A673 (cell line): ENCODE measurements around the gene PPP1R14B. TPM values are rescaled to one million over a fixed set of nuclear protein-coding genes. Genes with fewer than 3 reads are reported as not detected.
A peak's percentile ranks its signal among the peaks of the same experiment; 100 is the strongest.

Experiments used
- BruUV-seq: library from RNA; stranded (reverse); fragments of 400-500 nt; replicated peaks from 2 replicates; lab custom pipeline; 2021; lab: Mats Ljungman, UMichigan
- CTCF ChIA-PET: fragments of 300-600 bp; sonication (Branson Sonifier 250); formaldehyde crosslinking; loops from one replicate; lab custom pipeline; 2022; ENCODE audit warnings: antibody characterized with exemption; lab: Charles Lee
- POLR2A ChIA-PET: fragments of 300-600 bp; sonication (Branson Sonifier 250); formaldehyde crosslinking; loops from one replicate; lab custom pipeline; 2022; ENCODE audit warnings: antibody characterized with exemption; ENCODE audit not compliant: low non-redundant PET; lab: Charles Lee
- DNase-seq: peaks from one replicate; pipeline ENCODE4 v3.0.0-alpha.2; 2015; ENCODE audit warnings: low spot score
- H3K27ac ChIP-seq: fragments of 200-600 bp; sonication (generic); 2 replicates; pipeline ENCODE4 v1.5.1; 2016; ENCODE audit warnings: mixed run types, low read depth, mild to moderate bottlenecking, mixed read lengths, antibody characterized with exemption, low read length; ENCODE audit not compliant: poor library complexity, severe bottlenecking
- H3K27me3 ChIP-seq: fragments of 200-600 bp; sonication (generic); replicated peaks from 2 replicates; pipeline ENCODE4 v1.6.1; 2017; ENCODE audit warnings: mixed run types, low read depth, mild to moderate bottlenecking, mixed read lengths, antibody characterized with exemption, low read length; ENCODE audit not compliant: insufficient read depth, poor library complexity
- H3K36me3 ChIP-seq: fragments of 200-600 bp; sonication (generic); 2 replicates; pipeline ENCODE4 v1.6.1; 2016; ENCODE audit warnings: mixed run types, mild to moderate bottlenecking, mixed read lengths, antibody characterized with exemption, low read length; ENCODE audit not compliant: insufficient read depth, poor library complexity, severe bottlenecking
- H3K4me1 ChIP-seq: fragments of 200-600 bp; sonication (generic); 2 replicates; pipeline ENCODE4 v1.6.1; 2017; ENCODE audit warnings: mixed run types, mild to moderate bottlenecking, mixed read lengths, antibody characterized with exemption, low read length; ENCODE audit not compliant: insufficient read depth, poor library complexity, severe bottlenecking
- H3K4me3 ChIP-seq: fragments of 200-600 bp; sonication (generic); 2 replicates; pipeline ENCODE4 v1.5.1; 2016; ENCODE audit warnings: low read depth, mixed run types, mild to moderate bottlenecking, mixed read lengths, low read length; ENCODE audit not compliant: poor library complexity, severe bottlenecking
- H3K9me3 ChIP-seq: fragments of 200-600 bp; sonication (generic); 2 replicates; pipeline ENCODE4 v1.6.1; 2016; ENCODE audit warnings: mixed run types, low read depth, mild to moderate bottlenecking, mixed read lengths, antibody characterized with exemption, low read length; ENCODE audit not compliant: poor library complexity, severe bottlenecking
- EZH2 ChIP-seq: fragments of 200-600 bp; sonication (generic); IDR thresholded peaks from 2 replicates; pipeline ENCODE4 v1.6.1; 2017; ENCODE audit warnings: borderline replicate concordance, low read depth, mild to moderate bottlenecking, mixed read lengths, antibody characterized with exemption, low read length; ENCODE audit not compliant: poor library complexity, severe bottlenecking
- intact Hi-C: fragments of 100-400 bp; cut with micrococcal nuclease; formaldehyde crosslinking; loops from one replicate; pipeline ENCODE4 v1.10.0; 2022; ENCODE audit not compliant: unreplicated experiment
- total RNA-seq: library from RNA; stranded (reverse); gene quantifications from 2 replicates; pipeline ENCODE4 v1.2.3, GENCODE V29; 2021
- TF ChIP-seq, protein P1 (sequence below): fragments of 300-800, 200-600 bp; sonication (generic); conservative IDR thresholded peaks from 2 replicates; pipeline ENCODE4 v1.5.1; 2017; ENCODE audit warnings: low read depth, mild to moderate bottlenecking, antibody characterized with exemption, low read length, moderate library complexity, mixed read lengths

PPP1R14B gene
- total RNA-seq, 1 experiment from 2014 or later: 378 TPM

DNA sequence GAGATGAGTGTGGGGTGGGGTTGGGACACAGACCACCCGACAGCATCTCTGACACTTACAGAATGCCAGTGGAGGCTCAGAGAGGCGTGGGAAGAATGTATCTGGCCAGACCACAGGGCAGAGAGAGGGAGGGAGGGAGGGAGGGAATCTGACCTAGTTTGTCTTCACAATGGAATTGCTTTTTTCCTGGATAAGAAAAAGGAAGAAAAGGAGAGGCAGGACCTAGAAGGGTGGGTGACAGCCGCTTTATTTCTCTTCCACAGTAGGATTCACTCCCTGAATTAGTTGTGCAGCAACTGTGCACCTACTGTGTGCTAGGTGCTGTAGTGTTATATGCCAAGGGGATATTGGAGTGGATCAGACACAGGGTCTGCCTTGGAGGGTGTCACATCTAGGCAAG is 48.0 kb upstream of the PPP1R14B start:
- intact Hi-C loops: no loop called here
- Histone ChIP-seq H3K4me1 (peaks cover 16% of the 10 kb centered on the region), H3K27me3 (peaks cover 45% of the 10 kb centered on the region), H3K36me3 (no peaks in the 10 kb centered on the region), H3K27ac (no peak overlapping the region), H3K4me3 (no peak overlapping the region), H3K9me3 (no peaks in the 10 kb centered on the region)
- TF ChIP-seq, protein P1, sequence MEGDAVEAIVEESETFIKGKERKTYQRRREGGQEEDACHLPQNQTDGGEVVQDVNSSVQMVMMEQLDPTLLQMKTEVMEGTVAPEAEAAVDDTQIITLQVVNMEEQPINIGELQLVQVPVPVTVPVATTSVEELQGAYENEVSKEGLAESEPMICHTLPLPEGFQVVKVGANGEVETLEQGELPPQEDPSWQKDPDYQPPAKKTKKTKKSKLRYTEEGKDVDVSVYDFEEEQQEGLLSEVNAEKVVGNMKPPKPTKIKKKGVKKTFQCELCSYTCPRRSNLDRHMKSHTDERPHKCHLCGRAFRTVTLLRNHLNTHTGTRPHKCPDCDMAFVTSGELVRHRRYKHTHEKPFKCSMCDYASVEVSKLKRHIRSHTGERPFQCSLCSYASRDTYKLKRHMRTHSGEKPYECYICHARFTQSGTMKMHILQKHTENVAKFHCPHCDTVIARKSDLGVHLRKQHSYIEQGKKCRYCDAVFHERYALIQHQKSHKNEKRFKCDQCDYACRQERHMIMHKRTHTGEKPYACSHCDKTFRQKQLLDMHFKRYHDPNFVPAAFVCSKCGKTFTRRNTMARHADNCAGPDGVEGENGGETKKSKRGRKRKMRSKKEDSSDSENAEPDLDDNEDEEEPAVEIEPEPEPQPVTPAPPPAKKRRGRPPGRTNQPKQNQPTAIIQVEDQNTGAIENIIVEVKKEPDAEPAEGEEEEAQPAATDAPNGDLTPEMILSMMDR: no peak
- TF ChIP-seq EZH2: no peak
- ChIA-PET CTCF (no interaction called here), POLR2A (no interaction called here)
- no peak for DNase-seq
- BruUV-seq: no TSS peak

DNA sequence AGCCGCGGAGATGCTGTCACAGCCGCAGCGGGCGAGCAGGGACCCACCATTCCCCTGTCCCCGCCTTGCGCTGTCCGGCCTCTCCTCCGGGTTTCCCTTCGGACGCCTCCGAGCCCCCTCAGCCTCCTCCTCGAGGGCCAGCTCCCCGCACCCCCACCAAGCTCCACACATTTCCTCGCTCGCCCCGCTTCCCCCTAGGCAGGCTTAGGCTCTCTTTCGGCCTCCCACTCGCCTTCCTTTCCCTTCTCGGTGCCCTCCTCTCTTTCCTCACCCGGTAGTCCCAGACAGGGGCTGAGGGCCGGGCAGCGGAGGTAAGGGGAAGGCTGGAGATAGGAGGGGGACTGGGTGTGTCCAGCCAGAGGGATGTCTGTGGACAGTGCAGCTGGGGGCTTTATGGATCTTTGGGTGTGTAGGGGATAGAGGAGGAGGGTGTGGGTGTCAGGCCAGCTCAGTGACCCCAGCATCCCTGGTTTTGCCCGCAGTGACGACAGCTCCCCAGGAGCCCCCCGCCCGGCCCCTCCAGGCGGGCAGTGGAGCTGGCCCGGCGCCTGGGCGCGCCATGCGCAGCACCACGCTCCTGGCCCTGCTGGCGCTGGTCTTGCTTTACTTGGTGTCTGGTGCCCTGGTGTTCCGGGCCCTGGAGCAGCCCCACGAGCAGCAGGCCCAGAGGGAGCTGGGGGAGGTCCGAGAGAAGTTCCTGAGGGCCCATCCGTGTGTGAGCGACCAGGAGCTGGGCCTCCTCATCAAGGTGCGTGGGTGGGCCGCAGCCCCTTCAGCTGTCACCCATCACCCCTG is 45.9 kb upstream of the PPP1R14B start:
- TF ChIP-seq, protein P1: no peak
- no peak for TF ChIP-seq EZH2
- H3K27ac ChIP-seq: no peak overlapping the region

DNA sequence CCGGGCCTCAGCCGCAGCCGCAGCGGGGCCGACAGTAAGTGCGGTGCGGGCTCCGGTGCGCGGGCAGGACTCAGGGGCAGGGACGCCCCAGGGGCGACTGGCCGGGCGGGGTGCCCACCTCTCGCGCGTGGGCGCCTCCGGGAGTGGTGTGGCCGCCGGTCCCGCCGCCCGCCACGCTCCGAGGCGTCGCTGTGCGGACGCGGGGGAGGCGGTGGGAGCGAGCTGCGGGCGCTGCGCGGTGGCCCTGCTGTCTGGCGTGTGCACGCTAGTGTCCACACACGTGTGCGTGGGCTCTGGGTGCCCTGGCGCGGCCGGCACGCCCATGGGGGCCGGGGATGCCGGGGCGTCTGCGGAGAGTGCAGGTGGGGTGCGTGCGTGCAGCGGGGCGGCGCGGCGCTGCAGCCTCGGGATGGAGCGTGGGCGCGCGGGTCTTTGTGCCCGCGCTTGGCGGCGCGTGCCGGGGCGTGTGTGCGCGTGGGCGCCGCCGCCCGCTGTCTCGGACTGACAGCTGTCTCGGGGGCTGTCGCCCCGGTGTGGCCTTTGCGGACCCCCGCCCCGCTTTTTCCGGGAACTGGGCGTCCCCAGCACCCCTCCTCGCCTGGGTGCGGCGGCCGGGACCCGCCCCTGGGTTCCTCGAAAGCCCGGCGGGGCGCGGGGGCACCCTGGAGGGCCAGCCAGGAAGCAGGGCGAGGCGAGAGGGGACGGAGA is 45.2 kb upstream of the PPP1R14B start:
- CTCF ChIA-PET: interaction anchor here (1.5 kb wide), 1 partner anchor 9 kb away, joined by 5 read pairs; no protein-coding TSS in a partner anchor
- no peak for DNase-seq
- H3K9me3 ChIP-seq: no peaks in the 10 kb centered on the region
- H3K27ac ChIP-seq: no peak overlapping the region
- peak; percentile 83 for TF ChIP-seq EZH2
- TF ChIP-seq, protein P1: no peak
- peak overlapping the region; percentile 46 for H3K4me3 ChIP-seq
- no TSS peak for BruUV-seq
- POLR2A ChIA-PET: no interaction called here
- H3K36me3 ChIP-seq: no peaks in the 10 kb centered on the region
- intact Hi-C loops: no loop called here
- peaks cover 35% of the 10 kb centered on the region for H3K27me3 ChIP-seq
- peaks cover 8% of the 10 kb centered on the region for H3K4me1 ChIP-seq

More for the DNA sequence above, 45.9 kb upstream of the PPP1R14B start:
- H3K4me1 ChIP-seq: peaks cover 8% of the 10 kb centered on the region
- no peaks in the 10 kb centered on the region for H3K36me3 ChIP-seq
- peak overlapping the region; percentile 46 for H3K4me3 ChIP-seq
- ChIA-PET POLR2A (no interaction called here), CTCF (interaction anchor here (0.6 kb wide), 1 partner anchor 353 kb away, joined by 7 read pairs; no protein-coding TSS in a partner anchor)
- intact Hi-C loops: no loop called here
- no peak for DNase-seq
- H3K27me3 ChIP-seq: peaks cover 35% of the 10 kb centered on the region
- no peaks in the 10 kb centered on the region for H3K9me3 ChIP-seq
- BruUV-seq: no TSS peak
